Astrocyte of the hippocampus (primary cell): ENCODE results near the gene PTCH2.
"Not testable (repeated sequence)": the region's sequence is repeated elsewhere in the genome, so short reads cannot be mapped to it uniquely, and the experiment has no call there.

Experiments used
- DNase-seq: peaks from one replicate; pipeline ENCODE4 v3.0.0; 2011; ENCODE audit warnings: low read depth, low spot score

PTCH2 gene

GRCh38 chr1:44803312-44804095, 39.5 kb downstream of the PTCH2 start:
- DNase-seq: no peak

- DNase-seq: no peak
These were observed 40.1 kb downstream of the PTCH2 start for GRCh38 chr1:44803062-44803311.

- DNase-seq: no peak
These were observed 40.6 kb downstream of the PTCH2 start for GRCh38 chr1:44802306-44803061.

GRCh38 chr1:44801491-44802305, 41.4 kb downstream of the PTCH2 start:
- DNase-seq: peak; percentile 39

DNA sequence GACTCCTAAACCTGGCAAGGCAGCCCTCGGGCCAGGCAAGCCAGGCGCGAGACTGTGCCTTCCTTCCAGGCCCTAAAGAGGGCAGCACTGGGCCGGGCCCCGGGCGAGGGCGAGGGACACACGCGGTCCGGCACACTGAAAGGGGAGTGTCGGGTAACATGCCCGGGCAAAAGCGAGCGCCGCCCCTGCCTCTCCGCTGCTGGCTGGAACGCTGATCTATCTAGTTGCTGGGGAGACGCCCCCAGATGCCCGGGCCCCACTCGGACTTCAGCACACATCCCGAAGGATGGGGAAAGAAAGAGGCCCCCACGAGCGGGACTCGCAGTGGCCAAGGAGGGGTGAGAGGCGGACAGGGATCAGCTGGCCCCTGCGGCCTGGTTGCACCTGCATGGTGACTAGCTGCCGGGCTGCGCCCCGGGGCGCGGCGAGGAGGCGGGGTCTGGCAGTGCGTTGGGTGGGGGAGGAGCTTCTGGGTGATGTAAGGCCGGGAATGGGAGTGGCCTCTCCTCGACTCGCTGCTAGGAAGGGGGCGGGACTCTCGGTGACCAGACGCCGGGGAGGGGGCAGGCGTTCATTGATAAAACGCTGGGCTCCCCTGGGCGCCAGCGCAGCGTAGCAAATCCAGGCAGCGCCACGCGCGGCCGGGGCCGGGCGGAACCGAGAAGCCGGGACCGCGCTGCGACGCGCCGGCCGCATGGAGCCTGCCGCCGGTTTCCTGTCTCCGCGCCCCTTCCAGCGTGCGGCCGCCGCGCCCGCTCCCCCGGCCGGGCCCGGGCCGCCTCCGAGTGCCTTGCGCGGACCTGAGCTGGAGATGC, 43.1 kb downstream of the PTCH2 start, which contains the start of gene PLK3:
TSS of gene PLK3 (plus strand) at position 608 of the 815 bp plus-strand sequence. CDS start at position 695, 87 bp downstream.
- peak; percentile 99 for DNase-seq

- DNase-seq: no peak
These were observed 44.3 kb downstream of the PTCH2 start for GRCh38 chr1:44798481-44799365.

DNA sequence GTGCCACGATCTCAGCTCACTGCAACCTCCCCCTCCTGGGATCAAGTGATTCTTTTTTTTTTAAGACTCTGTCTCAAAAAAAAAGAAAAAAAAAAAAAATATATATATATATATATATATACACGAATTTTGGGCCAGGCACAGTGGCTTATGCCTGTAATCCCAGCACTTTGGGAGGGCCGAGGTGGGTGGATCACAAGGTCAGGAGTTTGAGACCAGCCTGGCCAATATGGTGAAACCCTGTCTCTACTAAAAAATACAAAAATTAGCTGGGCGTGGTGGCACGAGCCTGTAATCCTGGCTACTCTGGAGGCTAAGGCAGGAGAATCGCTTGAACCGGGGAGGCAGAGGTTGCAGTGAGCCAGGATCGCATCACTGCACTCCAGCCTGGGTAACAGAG, 45.2 kb downstream of the PTCH2 start:
- DNase-seq: not testable (repeated sequence)

DNA sequence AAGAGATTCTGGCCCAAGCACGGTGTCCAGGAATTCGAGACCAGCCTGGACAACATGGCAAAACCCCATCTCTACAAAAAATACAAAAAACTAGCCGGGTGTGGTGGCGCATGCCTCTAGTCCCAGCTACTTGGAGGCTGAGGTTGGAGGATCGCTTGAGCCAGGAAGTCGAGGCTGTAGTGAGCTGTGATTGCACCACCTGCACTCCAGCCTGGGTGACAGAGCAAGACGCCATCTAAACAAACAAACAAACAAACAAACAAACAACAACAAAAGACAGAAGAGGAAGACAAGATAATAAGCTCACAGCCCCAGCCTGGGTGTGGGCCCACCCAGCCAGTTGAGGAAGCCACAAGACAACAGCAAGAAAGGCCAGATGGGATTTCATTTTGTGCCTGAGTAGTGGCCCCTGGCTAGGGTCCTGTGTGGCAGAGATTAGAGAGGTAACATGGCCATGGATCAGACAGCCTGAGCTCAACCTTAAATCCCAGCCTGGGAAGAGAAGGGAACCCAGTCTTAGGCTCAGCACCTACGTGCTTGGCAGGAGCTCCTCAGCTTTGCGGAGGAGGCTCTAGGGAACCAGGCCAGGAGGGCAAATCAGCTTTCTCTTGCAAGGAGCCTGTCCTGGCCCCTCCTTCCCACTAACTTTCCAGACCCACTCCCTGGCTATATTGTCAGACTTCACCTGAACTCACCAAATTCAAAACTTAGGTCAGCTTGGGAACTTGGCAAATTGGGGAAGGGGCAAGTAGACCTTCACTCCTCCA, 50.1 kb downstream of the PTCH2 start:
- DNase-seq: no peak

DNA sequence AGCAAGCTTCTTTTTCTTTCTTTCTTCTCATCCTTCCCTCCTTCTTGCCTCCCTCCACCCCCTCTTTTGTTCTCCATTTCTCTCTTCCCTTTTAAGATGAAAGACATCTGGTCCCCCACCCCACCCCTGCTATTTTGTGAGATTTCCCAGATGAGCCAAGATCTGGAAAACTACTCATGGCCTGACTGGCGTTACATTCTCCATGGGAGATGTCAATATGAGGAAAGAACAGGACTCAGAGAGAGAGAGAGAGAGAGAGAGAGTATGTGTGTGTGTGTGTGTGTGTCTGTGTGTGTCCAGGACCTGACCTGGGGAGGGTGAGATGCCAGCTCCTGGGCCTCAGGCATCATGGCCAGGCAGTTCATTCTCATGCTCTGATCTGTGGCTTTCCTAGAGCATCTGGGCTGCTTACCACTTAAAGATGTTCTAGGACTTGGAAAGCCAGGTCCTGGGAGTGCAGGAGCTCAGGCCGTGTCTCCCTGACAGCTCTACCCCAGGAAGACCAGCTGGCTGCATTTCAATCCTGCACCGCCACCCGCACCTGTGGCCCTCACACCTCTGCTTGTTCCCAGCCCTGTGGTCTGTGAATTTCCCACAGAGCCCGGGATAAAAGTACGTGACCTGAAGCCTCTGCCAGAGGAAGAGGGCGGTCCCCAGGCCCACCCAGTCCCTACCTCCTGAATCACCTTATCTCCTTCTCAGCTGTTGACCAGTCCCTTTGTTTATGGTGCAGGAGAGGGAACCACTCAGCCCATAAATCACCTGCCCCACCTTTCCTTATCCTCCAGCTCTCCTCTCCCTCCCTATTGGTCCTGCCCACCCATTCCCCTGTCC, 51.9 kb downstream of the PTCH2 start:
- no peak for DNase-seq

GRCh38 chr1:44788120-44788860, 54.8 kb downstream of the PTCH2 start, which contains the start of gene BEST4:
Gene BEST4 (minus strand): TSS chr1:44788170. CDS start chr1:44787705, 465 bp downstream.
- no peak for DNase-seq

- DNase-seq: no peak
These were observed 55.5 kb downstream of the PTCH2 start for GRCh38 chr1:44787506-44787905.

DNA sequence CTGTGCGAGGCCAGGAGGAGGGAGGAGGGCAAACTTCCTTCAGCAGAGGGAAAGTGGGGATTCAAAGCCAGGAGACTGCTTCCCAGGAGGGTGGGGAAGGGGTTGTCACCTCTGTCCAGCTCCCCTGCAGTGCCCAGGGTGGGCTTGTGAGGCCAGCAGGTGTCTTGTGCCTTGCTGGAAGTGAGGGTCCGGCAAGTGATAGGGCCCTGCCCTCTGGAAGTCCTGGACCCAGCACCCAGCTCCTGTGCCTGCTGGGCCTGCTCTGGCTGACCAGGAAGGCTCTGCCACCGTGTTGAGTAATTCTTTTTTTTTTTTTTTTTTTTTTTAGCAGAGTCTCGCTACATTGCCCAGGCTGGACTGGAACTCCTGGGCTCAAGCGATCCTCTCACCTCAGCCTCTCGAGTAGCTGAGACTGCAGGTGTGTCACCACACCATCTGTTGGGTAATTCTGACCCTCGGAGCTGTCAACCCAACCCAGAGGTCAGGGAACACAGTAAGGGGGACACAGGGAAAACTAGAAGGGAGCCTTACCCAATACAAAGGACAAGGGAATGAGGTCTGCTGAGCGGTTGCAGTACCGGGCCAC, 56.1 kb downstream of the PTCH2 start:
- DNase-seq: no peak

- peak; percentile 82 for DNase-seq
These were observed 56.8 kb downstream of the PTCH2 start for GRCh38 chr1:44786138-44786840.

DNA sequence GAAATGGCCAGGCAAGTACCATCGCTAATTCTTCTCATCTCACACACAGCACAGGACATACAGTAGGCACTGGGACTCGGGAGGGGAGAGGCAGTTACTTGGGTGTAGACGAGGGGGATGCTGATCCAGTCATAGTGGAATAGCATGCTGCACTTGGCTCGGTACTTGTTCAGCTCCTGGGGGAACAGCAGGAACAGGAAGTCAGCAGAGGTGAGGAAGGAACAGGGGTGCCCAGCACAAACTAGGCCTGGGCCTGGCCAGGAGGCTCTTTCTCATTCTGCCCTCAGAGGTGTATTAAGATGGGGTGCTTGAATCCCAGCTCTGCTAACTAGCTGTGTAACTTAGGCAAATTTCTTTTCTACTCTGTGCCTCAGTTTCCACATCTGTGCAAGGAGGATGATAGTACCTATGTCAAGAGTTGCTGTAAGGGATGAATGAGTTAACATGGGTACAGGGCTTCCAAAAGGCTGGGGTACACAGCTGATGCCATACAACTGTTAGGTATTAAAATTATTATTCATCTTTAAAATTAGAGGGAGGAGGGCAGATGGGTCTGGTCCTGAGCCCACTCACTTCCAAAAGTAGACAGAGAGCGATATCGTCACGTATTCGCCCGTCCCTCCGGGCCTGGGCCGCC, 57.4 kb downstream of the PTCH2 start:
- no peak for DNase-seq

DNA sequence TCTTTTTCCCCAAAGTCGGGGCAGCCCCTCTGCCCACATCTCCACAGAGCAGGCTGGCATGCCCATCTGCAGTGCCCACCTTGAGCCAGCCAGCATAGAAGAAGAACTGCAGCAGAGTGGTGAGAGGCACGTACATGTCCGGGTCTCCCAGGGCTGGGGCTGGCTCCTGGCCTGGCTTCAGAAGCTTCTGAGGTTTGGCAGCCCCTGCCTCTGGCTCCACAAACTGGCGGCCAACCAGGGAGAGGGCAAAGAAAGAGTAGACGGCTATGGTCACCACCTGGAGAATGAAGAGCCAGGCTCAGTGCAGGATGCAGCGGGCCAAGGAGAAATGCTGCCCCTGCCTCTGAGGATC, 58.0 kb downstream of the PTCH2 start:
- DNase-seq: peak; percentile 68
